NB4 (cell line): ENCODE data around the gene AUP1.

ENCODE experiments used
- DNase-seq: peaks from one replicate; pipeline ENCODE4 v3.0.0; 2010; ENCODE audit warnings: low read depth
- H3K4me3 ChIP-seq: one replicate; pipeline ENCODE4 v1.5.1; 2011; ENCODE audit warnings: mild to moderate bottlenecking, low read depth, low read length, moderate library complexity
- MYC ChIP-seq: IDR thresholded peaks from 2 replicates; pipeline ENCODE4 v1.6.1; 2011; ENCODE audit warnings: low read depth, low read length
- POLR2A ChIP-seq: IDR thresholded peaks from 2 replicates; pipeline ENCODE4 v1.6.1; 2011; ENCODE audit warnings: mild to moderate bottlenecking; ENCODE audit not compliant: insufficient read length; ENCODE audit errors: extremely low read depth
- TF ChIP-seq, protein P1 (sequence below): IDR thresholded peaks from 2 replicates; pipeline ENCODE4 v1.6.1; 2011; ENCODE audit warnings: low read depth, low read length
- TF ChIP-seq, protein P2 (sequence below): IDR thresholded peaks from one replicate; pipeline ENCODE4 v1.5.1; 2012; ENCODE audit warnings: low read depth, low read length

Gene AUP1, protein sequence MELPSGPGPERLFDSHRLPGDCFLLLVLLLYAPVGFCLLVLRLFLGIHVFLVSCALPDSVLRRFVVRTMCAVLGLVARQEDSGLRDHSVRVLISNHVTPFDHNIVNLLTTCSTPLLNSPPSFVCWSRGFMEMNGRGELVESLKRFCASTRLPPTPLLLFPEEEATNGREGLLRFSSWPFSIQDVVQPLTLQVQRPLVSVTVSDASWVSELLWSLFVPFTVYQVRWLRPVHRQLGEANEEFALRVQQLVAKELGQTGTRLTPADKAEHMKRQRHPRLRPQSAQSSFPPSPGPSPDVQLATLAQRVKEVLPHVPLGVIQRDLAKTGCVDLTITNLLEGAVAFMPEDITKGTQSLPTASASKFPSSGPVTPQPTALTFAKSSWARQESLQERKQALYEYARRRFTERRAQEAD

DNA sequence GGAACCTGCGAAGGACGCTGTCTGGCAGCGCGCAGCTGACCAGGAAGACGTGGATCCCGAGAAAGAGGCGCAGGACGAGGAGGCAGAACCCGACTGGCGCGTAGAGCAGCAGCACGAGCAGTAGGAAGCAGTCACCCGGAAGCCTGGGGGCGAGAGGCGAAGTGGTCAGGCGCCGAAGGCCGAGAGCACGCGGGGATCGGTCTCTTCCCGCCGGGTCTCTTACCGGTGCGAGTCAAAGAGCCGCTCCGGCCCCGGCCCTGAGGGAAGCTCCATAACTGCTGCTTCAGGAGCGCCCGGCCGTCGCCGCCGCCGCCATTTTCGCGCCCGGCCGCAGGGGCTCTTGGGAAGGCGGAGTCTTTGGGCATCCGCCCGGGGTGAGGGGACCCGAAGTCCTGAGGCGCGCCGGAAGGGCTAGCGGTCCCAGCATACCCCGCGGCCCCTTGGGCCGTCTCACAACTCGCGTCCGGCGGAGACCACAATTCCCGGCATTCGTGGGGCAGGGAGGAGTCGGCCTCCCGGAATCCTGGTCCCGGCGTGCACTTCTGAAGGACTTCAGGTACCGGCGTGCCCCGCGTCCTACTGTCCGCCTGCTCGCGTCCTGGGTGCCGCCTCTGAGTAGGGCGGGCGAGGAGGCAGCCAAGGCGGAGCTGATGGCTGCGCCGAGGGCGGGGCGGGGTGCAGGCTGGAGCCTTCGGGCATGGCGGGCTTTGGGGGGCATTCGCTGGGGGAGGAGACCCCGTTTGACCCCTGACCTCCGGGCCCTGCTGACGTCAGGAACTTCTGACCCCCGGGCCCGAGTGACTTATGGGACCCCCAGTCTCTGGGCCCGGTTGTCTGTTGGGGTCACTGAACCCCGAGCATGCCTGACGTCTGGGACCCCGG is at the start of gene AUP1, which contains the start of gene HTRA2:
AUP1 (minus strand) TSS at position 350 of the 882 bp plus-strand sequence; CDS start at position 273, 77 bp downstream.
HTRA2 (plus strand) TSS at position 577 of the 882 bp plus-strand sequence; CDS start at position 651, 74 bp downstream.
- peak; percentile 87 for TF ChIP-seq MYC
- TF ChIP-seq, protein P1, sequence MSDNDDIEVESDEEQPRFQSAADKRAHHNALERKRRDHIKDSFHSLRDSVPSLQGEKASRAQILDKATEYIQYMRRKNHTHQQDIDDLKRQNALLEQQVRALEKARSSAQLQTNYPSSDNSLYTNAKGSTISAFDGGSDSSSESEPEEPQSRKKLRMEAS, result peak; percentile 34; the same call in 1 of the 2 replicates
- peak; percentile 83 for TF ChIP-seq POLR2A
- TF ChIP-seq, protein P2, sequence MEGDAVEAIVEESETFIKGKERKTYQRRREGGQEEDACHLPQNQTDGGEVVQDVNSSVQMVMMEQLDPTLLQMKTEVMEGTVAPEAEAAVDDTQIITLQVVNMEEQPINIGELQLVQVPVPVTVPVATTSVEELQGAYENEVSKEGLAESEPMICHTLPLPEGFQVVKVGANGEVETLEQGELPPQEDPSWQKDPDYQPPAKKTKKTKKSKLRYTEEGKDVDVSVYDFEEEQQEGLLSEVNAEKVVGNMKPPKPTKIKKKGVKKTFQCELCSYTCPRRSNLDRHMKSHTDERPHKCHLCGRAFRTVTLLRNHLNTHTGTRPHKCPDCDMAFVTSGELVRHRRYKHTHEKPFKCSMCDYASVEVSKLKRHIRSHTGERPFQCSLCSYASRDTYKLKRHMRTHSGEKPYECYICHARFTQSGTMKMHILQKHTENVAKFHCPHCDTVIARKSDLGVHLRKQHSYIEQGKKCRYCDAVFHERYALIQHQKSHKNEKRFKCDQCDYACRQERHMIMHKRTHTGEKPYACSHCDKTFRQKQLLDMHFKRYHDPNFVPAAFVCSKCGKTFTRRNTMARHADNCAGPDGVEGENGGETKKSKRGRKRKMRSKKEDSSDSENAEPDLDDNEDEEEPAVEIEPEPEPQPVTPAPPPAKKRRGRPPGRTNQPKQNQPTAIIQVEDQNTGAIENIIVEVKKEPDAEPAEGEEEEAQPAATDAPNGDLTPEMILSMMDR, result no peak
- peak within 1 kb of the TSS; percentile 99 for H3K4me3 ChIP-seq
- peak; percentile 100 for DNase-seq

DNA sequence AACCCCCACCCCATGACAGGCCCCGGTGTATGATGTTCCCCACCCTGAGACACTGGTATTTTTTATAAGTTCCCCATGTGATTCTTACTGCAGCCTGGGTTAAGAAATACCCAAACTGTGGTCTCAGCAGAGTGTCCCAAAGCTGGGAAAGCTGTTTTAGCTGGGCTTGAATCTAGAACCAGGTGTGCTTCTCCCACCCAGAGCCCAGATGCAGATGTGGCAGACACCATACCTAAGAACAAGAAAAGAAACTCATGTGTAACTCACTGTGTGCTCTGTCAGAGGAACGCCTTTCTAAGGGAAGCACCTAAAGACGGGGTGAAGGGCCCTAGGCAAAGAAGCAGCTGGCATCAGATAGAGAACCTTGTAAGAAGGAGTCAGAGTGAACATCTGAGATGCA is 48.9 kb upstream of the AUP1 start:
- TF ChIP-seq MYC, result no peak
- no peak for TF ChIP-seq POLR2A
- TF ChIP-seq, protein P1, result no peak
- TF ChIP-seq, protein P2, result no peak
- H3K4me3 ChIP-seq, result no peak overlapping the region
- DNase-seq, result no peak

DNA sequence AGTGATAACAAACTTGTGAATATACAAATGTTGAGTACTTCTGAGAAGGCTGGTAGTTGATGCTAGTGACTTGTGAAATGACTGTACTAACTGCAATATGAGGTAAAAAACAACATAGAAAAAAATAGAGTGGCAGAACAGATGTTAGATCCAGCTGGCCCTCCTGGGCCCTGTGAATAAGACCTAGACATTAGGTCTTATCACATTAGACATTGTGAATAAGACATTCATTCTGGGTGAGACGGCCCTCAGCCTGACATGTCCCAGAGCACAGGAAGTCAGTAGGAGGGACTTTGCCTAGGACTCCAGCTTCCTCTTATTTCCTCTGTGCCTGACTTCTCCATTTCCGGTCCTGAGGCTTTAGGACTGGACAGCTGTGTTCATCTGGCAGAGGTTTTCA is 47.9 kb upstream of the AUP1 start:
- peak; percentile 88 for DNase-seq
- TF ChIP-seq, protein P1, result no peak
- TF ChIP-seq, protein P2, result no peak
- TF ChIP-seq MYC (no peak), POLR2A (no peak)
- peak overlapping the region; percentile 27 for H3K4me3 ChIP-seq

DNA sequence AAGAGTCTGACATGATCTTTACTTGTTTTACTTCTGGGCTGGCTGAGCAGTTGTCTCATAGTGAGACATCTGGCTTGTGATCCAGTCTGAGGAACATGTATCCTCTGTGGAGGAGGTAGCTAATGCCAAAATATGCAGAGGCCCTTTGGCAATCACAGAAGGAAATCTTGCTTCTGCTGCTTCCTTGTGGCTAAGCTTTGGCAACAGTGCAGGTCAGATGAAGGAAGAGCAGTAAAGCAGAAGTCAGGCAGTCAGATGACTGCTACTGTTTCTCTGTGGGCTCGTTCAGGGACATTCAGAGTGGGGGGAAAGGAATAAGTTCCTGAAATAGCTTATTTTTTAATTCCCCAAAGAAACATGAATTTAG is 47.3 kb upstream of the AUP1 start:
- H3K4me3 ChIP-seq, result no peak overlapping the region
- TF ChIP-seq POLR2A (no peak), MYC (peak; percentile 52; the same call in 1 of the 2 replicates)
- TF ChIP-seq, protein P2, result no peak
- TF ChIP-seq, protein P1, result peak; percentile 43; the same call in 1 of the 2 replicates
- peak; percentile 93 for DNase-seq

DNA sequence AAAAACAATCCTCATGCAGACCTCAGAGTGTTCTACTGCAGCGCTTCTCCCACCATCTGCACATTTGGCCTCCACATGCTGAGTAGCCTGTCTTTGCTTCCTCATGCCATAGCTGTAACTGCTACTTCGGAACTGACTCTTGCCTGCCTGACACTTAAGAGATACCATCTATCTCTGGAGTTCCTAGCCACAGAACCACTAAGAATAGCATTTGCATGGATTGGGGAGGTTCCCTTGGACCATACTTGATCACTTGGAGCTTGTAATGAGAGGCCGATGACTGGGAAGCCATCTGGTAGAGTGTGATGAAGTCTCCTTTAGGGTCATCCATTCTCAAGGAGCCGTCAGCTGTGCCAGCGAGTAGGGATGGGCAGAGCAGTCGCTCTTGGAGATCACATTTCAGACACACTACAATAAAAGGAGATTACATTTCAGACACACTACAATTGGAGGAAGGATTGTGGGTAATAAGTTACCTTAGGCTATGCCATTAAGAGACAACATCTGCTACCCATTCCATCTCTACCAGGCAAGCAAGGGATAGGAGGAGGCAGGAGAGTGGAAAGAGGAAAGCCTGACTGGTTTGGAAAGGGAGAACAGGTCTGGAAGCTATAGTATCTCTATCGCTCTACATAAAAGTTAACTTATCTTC is 46.8 kb upstream of the AUP1 start:
- no peak for DNase-seq
- no peak overlapping the region for H3K4me3 ChIP-seq
- TF ChIP-seq, protein P1, result 0 out of 2 replicates have a peak, but pooled peaks have one; percentile 6
- TF ChIP-seq MYC, result no peak
